GM12874 (cell line): ENCODE measurements around the gene FBXO38.

Source experiments
- CTCF ChIP-seq: IDR thresholded peaks from 2 replicates; pipeline ENCODE4 v1.5.1; 2011; ENCODE audit warnings: low read depth, mild to moderate bottlenecking, control low read depth, low read length, moderate library complexity; ENCODE audit not compliant: insufficient read depth

Gene FBXO38

GRCh38 chr5:148491015-148491792, 107.4 kb downstream of the FBXO38 start:
- no peak for TF ChIP-seq CTCF

DNA sequence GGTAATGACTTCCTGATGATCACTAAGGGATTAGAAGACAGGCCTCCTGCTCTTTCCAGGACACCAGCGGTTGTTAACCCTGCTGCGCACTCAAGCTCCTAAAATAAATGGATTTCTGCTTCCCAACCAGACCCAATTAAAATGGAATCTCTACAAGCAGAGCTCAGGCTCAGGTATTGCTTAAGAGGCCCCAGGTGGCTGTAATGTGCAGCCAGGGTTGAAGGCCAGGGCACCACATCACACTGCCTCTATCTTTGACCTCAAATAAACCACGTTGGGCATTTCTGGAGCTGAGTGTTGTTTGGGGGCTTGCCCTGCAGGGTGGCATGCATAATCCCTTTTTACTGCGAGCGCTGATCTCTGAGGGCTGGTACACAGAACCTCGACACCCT, 108.0 kb downstream of the FBXO38 start:
- TF ChIP-seq CTCF = no peak

DNA sequence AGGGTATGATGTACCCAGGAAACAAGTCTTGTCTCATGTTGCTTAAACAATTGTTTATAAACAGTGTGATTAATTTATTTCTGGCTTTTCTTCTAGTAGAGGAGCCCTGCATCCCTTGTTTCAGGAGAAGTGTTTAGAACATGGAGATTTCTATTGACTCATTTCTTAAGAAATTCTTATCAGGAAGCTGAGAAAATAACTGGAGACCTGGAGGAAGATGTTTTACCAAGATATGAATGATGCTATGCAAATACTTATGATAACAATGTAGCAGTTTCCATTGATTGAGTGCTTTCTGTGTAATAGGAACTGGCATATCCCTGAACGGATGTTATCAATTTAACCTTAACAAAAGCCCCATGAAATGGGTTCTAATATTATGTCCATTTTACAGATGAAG, 108.6 kb downstream of the FBXO38 start:
- TF ChIP-seq CTCF = no peak
